Parathyroid adenoma (tissue), 2 donors: ENCODE data around the gene ANKRD55.
"Not testable (repeated sequence)": the region's sequence is repeated elsewhere in the genome, so short reads cannot be mapped to it uniquely, and the experiment has no call there.

Source experiments
- H2AFZ ChIP-seq: fragments of 300-600 bp; sonication (generic); one replicate; pipeline ENCODE4 v1.7.0; 2017; ENCODE audit warnings: antibody characterized with exemption, mild to moderate bottlenecking
- H3K27ac ChIP-seq: fragments of 300-600 bp; sonication (generic); one replicate; pipeline ENCODE4 v1.7.0; 2017
- H3K27me3 ChIP-seq: fragments of 300-600 bp; sonication (generic); one replicate; pipeline ENCODE4 v1.7.0; 2017; ENCODE audit warnings: low read length; ENCODE audit not compliant: control insufficient read depth, insufficient read depth
- H3K36me3 ChIP-seq: fragments of 300-600 bp; sonication (generic); one replicate; pipeline ENCODE4 v1.7.0; 2017; ENCODE audit warnings: low read length; ENCODE audit not compliant: control insufficient read depth, insufficient read depth
- H3K4me1 ChIP-seq: fragments of 300-600 bp; sonication (generic); one replicate; pipeline ENCODE4 v1.7.0; 2017; ENCODE audit warnings: control low read depth
- H3K4me2 ChIP-seq: fragments of 300-600 bp; sonication (generic); one replicate; pipeline ENCODE4 v1.7.0; 2017; ENCODE audit warnings: low read length
- H3K4me3 ChIP-seq: fragments of 300-600 bp; sonication (generic); one replicate; pipeline ENCODE4 v1.7.0; 2017; ENCODE audit warnings: low read depth, low read length
- H3K79me2 ChIP-seq: fragments of 300-600 bp; sonication (generic); one replicate; pipeline ENCODE4 v1.7.0; 2017; ENCODE audit warnings: control low read depth
- H3K9ac ChIP-seq: fragments of 300-600 bp; sonication (generic); one replicate; pipeline ENCODE4 v1.7.0; 2017; ENCODE audit warnings: mild to moderate bottlenecking
- H3K9me3 ChIP-seq: fragments of 300-600 bp; sonication (generic); one replicate; pipeline ENCODE4 v1.7.0; 2017; ENCODE audit warnings: low read length; ENCODE audit not compliant: control insufficient read depth
- TF ChIP-seq, protein P1 (sequence below): fragments of 300-600 bp; sonication (generic); IDR thresholded peaks from one replicate; pipeline ENCODE4 v1.7.0; 2017; ENCODE audit warnings: antibody characterized with exemption, mild to moderate bottlenecking
- donor health status: primary hyperparathyroidism.

The ANKRD55 gene

DNA sequence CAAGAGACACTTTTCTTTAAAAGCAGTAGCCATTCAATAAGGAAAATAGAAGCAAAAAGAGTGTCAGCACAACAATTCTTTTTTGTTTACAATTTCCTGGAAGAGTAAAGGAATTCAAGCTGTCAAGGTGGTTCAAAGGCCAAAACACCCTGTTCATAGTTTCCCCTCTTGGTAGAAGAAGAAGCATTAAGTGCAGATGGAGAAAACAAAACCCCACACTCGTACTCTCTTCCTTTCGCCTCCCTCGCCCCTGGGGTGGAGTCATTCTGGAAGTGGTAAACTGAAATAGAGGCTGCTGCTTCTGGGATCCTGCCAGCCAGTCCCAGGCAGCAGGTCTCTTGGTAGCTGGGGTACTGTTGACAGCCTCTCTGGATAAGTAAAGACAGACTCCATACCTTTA is 105.0 kb downstream of the ANKRD55 start:
- no peak overlapping the region for H3K27ac ChIP-seq
- peak overlapping the region; percentile 51 for H2AFZ ChIP-seq
- peaks cover 7% of the 10 kb centered on the region for H3K4me1 ChIP-seq
- no peak overlapping the region for H3K4me3 ChIP-seq
- no peaks in the 10 kb centered on the region for H3K9me3 ChIP-seq
- no peaks in the 10 kb centered on the region for H3K27me3 ChIP-seq
- TF ChIP-seq, protein P1, sequence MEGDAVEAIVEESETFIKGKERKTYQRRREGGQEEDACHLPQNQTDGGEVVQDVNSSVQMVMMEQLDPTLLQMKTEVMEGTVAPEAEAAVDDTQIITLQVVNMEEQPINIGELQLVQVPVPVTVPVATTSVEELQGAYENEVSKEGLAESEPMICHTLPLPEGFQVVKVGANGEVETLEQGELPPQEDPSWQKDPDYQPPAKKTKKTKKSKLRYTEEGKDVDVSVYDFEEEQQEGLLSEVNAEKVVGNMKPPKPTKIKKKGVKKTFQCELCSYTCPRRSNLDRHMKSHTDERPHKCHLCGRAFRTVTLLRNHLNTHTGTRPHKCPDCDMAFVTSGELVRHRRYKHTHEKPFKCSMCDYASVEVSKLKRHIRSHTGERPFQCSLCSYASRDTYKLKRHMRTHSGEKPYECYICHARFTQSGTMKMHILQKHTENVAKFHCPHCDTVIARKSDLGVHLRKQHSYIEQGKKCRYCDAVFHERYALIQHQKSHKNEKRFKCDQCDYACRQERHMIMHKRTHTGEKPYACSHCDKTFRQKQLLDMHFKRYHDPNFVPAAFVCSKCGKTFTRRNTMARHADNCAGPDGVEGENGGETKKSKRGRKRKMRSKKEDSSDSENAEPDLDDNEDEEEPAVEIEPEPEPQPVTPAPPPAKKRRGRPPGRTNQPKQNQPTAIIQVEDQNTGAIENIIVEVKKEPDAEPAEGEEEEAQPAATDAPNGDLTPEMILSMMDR, result no peak
- H3K79me2 ChIP-seq, result no peaks in the 10 kb centered on the region
- H3K9ac ChIP-seq, result no peak overlapping the region
- H3K4me2 ChIP-seq, result no peak overlapping the region
- H3K36me3 ChIP-seq, result no peaks in the 10 kb centered on the region

DNA sequence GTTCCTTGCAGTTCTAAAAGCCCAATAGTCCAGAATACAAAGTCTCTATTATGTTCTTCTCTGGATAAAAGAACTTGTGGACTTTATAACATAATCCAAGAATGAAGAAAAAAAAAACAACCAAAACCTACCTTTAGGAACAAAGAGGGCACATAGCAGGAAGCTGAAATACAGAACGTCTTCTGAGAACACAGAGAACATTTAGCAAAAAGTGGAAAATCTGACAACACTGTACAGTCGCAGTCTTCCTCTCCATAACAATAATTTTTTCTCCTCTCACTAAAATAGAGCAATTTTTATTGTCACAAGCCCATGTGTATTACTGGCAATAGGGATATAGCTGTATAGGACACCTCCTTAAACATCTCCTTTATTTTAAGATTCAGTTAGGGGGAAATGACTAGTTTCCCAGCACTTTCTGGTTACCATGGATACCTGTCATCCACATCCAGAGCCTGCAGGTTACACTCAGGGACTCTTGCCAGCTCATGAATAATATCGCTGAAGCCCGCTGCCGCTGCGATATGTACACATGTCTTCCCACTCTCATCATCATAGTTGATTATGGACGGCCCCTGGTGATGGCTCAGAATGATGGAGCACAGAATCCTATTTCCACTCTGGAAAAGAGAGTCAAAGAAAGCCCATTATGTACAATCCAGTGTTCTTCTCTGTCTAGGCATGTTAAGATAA is 106.5 kb downstream of the ANKRD55 start:
- H3K9me3 ChIP-seq, result no peaks in the 10 kb centered on the region
- no peaks in the 10 kb centered on the region for H3K79me2 ChIP-seq
- H3K4me1 ChIP-seq, result peaks cover 7% of the 10 kb centered on the region
- H3K27ac ChIP-seq, result no peak overlapping the region
- no peaks in the 10 kb centered on the region for H3K27me3 ChIP-seq
- H3K9ac ChIP-seq, result no peak overlapping the region
- no peaks in the 10 kb centered on the region for H3K36me3 ChIP-seq
- TF ChIP-seq, protein P1, result no peak
- peak overlapping the region; percentile 14 for H2AFZ ChIP-seq
- H3K4me2 ChIP-seq, result no peak overlapping the region
- no peak overlapping the region for H3K4me3 ChIP-seq

DNA sequence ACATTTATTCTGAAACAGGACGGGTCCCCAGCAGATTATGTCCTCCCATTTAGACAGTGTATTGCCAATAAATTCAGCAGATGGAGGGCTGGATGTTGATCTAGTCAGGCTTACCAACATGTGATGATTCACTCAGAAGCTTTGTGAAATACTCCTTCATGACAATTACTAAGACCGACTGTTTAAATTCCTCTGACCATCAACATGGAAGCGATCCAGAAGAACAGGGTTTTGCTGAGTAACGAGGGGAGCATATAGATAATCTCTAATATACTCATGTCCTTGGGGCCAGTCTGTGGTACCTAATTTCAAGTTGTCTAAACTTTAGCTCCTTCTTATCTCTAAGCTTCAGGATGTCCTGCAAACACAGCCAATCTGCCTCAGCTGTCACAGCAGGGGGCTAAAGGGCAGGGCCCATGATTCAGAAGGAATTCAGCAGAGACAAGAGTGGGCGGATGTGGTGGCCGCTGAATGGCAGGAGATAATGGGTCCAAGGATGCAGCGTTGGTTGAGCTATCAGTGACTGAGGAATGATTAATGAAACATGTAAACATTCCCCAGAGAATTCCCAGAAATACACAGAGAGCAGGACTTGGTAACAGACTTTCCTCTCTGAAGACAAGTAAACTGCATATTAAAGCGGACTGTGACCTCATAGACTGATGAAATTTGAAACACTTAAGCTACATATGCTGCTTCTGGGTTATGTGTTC is 109.4 kb downstream of the ANKRD55 start:
- no peak overlapping the region for H3K9ac ChIP-seq
- H3K27me3 ChIP-seq, result no peaks in the 10 kb centered on the region
- TF ChIP-seq, protein P1, result no peak
- H3K4me2 ChIP-seq, result no peak overlapping the region
- no peak overlapping the region for H2AFZ ChIP-seq
- no peaks in the 10 kb centered on the region for H3K9me3 ChIP-seq
- H3K4me3 ChIP-seq, result no peak overlapping the region
- H3K36me3 ChIP-seq, result no peaks in the 10 kb centered on the region
- H3K27ac ChIP-seq, result no peak overlapping the region
- H3K79me2 ChIP-seq, result no peaks in the 10 kb centered on the region
- peaks cover 7% of the 10 kb centered on the region for H3K4me1 ChIP-seq

DNA sequence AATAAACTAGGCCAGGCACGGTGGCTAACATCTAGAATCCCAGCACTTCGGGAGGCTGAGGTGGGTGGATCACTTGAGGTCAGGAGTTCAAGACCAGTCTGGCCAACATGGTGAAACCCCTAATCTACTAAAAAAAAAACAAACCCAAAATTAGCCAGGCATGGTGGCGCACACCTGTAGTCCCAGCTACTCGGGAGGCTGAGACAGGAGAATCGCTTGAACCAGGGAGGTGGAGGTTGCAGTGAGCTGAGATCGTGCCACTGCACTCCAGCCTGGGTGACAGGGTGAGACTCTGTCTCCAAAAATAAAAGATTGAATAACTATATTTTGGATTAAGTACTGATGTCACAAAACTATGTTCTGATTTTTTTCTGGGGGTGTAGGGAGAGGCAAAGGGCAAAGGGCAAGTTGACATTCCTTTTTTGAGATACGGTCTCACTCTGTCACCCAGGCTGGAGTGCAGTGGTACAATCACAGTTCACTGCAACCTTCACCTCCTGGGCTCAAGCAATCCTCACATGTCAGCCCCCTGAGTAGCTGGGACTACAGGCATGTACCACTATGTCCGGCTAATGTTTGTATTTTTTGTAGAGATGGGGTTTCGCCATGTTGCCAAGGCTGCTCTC is 110.7 kb downstream of the ANKRD55 start:
- H2AFZ ChIP-seq, H3K4me3 ChIP-seq, H3K27me3 ChIP-seq, H3K4me2 ChIP-seq, H3K9me3 ChIP-seq, H3K27ac ChIP-seq, H3K79me2 ChIP-seq, H3K36me3 ChIP-seq, H3K4me1 ChIP-seq, H3K9ac ChIP-seq: not testable (repeated sequence)

DNA sequence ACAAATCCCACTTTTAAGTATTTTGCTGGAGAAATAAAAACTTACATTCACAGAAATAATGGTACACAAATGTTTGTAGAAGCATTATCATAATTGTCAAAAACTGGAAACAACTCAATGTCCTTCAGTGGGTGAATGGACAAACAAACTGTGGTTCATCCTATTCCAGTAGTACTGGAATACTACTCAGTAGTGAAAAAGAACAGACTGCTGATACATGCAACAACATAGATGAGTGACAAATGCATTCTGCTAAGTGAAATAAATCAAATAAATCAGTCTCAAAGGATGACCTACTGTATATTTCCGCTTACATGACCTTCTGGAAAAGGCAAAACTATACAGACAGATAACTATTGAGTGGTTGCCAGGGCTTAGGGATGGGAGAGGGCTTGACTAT is 114.1 kb downstream of the ANKRD55 start:
- no peak overlapping the region for H3K9ac ChIP-seq
- no peak overlapping the region for H3K4me2 ChIP-seq
- H3K4me3 ChIP-seq, result no peak overlapping the region

More for the DNA sequence above, 114.1 kb downstream of the ANKRD55 start:
- H3K79me2 ChIP-seq, result no peaks in the 10 kb centered on the region
- no peak overlapping the region for H2AFZ ChIP-seq
- no peaks in the 10 kb centered on the region for H3K36me3 ChIP-seq
- H3K27me3 ChIP-seq, result no peaks in the 10 kb centered on the region
- H3K9me3 ChIP-seq, result no peaks in the 10 kb centered on the region
- TF ChIP-seq, protein P1, result no peak
- no peak overlapping the region for H3K27ac ChIP-seq
- H3K4me1 ChIP-seq, result no peaks in the 10 kb centered on the region
